Activated naive CD8-positive, alpha-beta T cell treated with anti-CD3 and anti-CD28 coated beads, Interleukin-2, amount 50 U/mL, for 24 hours (primary cell): ENCODE results near the gene HOXD8.

Source experiments
- ATAC-seq: fragments of 150-1000 bp; cut with Tn5 transposase; one replicate; pipeline ENCODE4 v1.10.0; 2021
- DNase-seq: peaks from one replicate; pipeline ENCODE4 v3.0.0; 2021
- H3K27ac Mint-ChIP-seq: one replicate; pipeline ENCODE4 v1.8.0; 2021; ENCODE audit warnings: mild to moderate bottlenecking, mixed read lengths
- H3K27me3 Mint-ChIP-seq: one replicate; pipeline ENCODE4 v1.8.0; 2021; ENCODE audit warnings: mixed read lengths
- H3K36me3 Mint-ChIP-seq: one replicate; pipeline ENCODE4 v1.8.0; 2021; ENCODE audit warnings: low read depth, mixed read lengths
- H3K4me1 Mint-ChIP-seq: one replicate; pipeline ENCODE4 v1.8.0; 2021; ENCODE audit warnings: mixed read lengths
- H3K4me3 Mint-ChIP-seq: one replicate; pipeline ENCODE4 v1.8.0; 2021; ENCODE audit warnings: mild to moderate bottlenecking, moderate library complexity, mixed read lengths
- H3K9me3 Mint-ChIP-seq: one replicate; pipeline ENCODE4 v1.8.0; 2021; ENCODE audit warnings: mixed read lengths

HOXD8 gene

GRCh38 chr2:176104316-176105077 is 25.0 kb upstream of the HOXD8 start:
- Mint-ChIP-seq H3K9me3 (peaks cover 3% of the 10 kb centered on the region), H3K27me3 (peaks cover 84% of the 10 kb centered on the region), H3K4me1 (peaks cover 20% of the 10 kb centered on the region), H3K27ac (no peak overlapping the region), H3K36me3 (peaks cover 4% of the 10 kb centered on the region), H3K4me3 (no peak overlapping the region)
- DNase-seq (no peak), ATAC-seq (peak; percentile 60)

- Mint-ChIP-seq H3K27ac (no peak overlapping the region), H3K9me3 (peaks cover 4% of the 10 kb centered on the region), H3K36me3 (peaks cover 5% of the 10 kb centered on the region), H3K27me3 (peaks cover 86% of the 10 kb centered on the region), H3K4me1 (peaks cover 21% of the 10 kb centered on the region), H3K4me3 (no peak overlapping the region)
- ATAC-seq (no peak), DNase-seq (no peak)
These were observed 24.3 kb upstream of the HOXD8 start for GRCh38 chr2:176105078-176105729.

- peak overlapping the region; percentile 61 for H3K4me3 Mint-ChIP-seq
- peaks cover 21% of the 10 kb centered on the region for H3K4me1 Mint-ChIP-seq
- H3K9me3 Mint-ChIP-seq: peaks cover 4% of the 10 kb centered on the region
- H3K27me3 Mint-ChIP-seq: peaks cover 86% of the 10 kb centered on the region
- peak overlapping the region; percentile 8 for H3K27ac Mint-ChIP-seq
- ATAC-seq: no peak
- peaks cover 5% of the 10 kb centered on the region for H3K36me3 Mint-ChIP-seq
- no peak for DNase-seq
These were observed 23.6 kb upstream of the HOXD8 start for GRCh38 chr2:176105730-176106580.

- peaks cover 4% of the 10 kb centered on the region for H3K9me3 Mint-ChIP-seq
- H3K4me1 Mint-ChIP-seq: peaks cover 21% of the 10 kb centered on the region
- peaks cover 86% of the 10 kb centered on the region for H3K27me3 Mint-ChIP-seq
- ATAC-seq (no peak), DNase-seq (no peak)
- H3K4me3 Mint-ChIP-seq: peak within 1 kb of the TSS; percentile 61
- H3K36me3 Mint-ChIP-seq: peaks cover 7% of the 10 kb centered on the region
- H3K27ac Mint-ChIP-seq: peak within 1 kb of the TSS; percentile 8
These were observed 22.6 kb upstream of the HOXD8 start, which contains the start of gene HOXD11 for GRCh38 chr2:176106581-176107539. TSS of gene HOXD11 (plus strand) at chr2:176107280. CDS start at chr2:176107356, 76 bp downstream.

- peaks cover 4% of the 10 kb centered on the region for H3K9me3 Mint-ChIP-seq
- H3K4me1 Mint-ChIP-seq: peaks cover 21% of the 10 kb centered on the region
- peaks cover 7% of the 10 kb centered on the region for H3K36me3 Mint-ChIP-seq
- peaks cover 86% of the 10 kb centered on the region for H3K27me3 Mint-ChIP-seq
- DNase-seq (no peak), ATAC-seq (no peak)
- H3K4me3 Mint-ChIP-seq: no peak overlapping the region
- no peak overlapping the region for H3K27ac Mint-ChIP-seq
These were observed 21.7 kb upstream of the HOXD8 start for GRCh38 chr2:176107731-176108181.

GRCh38 chr2:176109192-176109901 is 20.2 kb upstream of the HOXD8 start:
- DNase-seq: no peak
- H3K4me3 Mint-ChIP-seq: no peak overlapping the region
- peaks cover 19% of the 10 kb centered on the region for H3K4me1 Mint-ChIP-seq
- H3K27ac Mint-ChIP-seq: no peak overlapping the region
- H3K9me3 Mint-ChIP-seq: peaks cover 11% of the 10 kb centered on the region
- ATAC-seq: no peak
- H3K36me3 Mint-ChIP-seq: peaks cover 7% of the 10 kb centered on the region
- H3K27me3 Mint-ChIP-seq: peaks cover 87% of the 10 kb centered on the region

GRCh38 chr2:176109946-176110345 is 19.6 kb upstream of the HOXD8 start:
- H3K9me3 Mint-ChIP-seq: peaks cover 11% of the 10 kb centered on the region
- no peak for ATAC-seq
- H3K27me3 Mint-ChIP-seq: peaks cover 87% of the 10 kb centered on the region
- peaks cover 7% of the 10 kb centered on the region for H3K36me3 Mint-ChIP-seq
- H3K4me3 Mint-ChIP-seq: no peak overlapping the region
- peaks cover 16% of the 10 kb centered on the region for H3K4me1 Mint-ChIP-seq
- no peak overlapping the region for H3K27ac Mint-ChIP-seq
- no peak for DNase-seq

- peaks cover 13% of the 10 kb centered on the region for H3K9me3 Mint-ChIP-seq
- peaks cover 7% of the 10 kb centered on the region for H3K36me3 Mint-ChIP-seq
- ATAC-seq (no peak), DNase-seq (no peak)
- H3K27me3 Mint-ChIP-seq: peaks cover 83% of the 10 kb centered on the region
- peaks cover 15% of the 10 kb centered on the region for H3K4me1 Mint-ChIP-seq
- no peak overlapping the region for H3K4me3 Mint-ChIP-seq
- H3K27ac Mint-ChIP-seq: no peak overlapping the region
These were observed 18.8 kb upstream of the HOXD8 start for GRCh38 chr2:176110415-176111308.

- Mint-ChIP-seq H3K36me3 (peaks cover 9% of the 10 kb centered on the region), H3K27ac (peak overlapping the region; percentile 35), H3K9me3 (peaks cover 15% of the 10 kb centered on the region), H3K4me1 (peaks cover 11% of the 10 kb centered on the region), H3K4me3 (no peak overlapping the region), H3K27me3 (peaks cover 83% of the 10 kb centered on the region)
- DNase-seq: no peak
- ATAC-seq: no peak
These were observed 18.2 kb upstream of the HOXD8 start for GRCh38 chr2:176111309-176111663.

GRCh38 chr2:176111846-176112374 is 17.6 kb upstream of the HOXD8 start:
- Mint-ChIP-seq H3K4me1 (peaks cover 9% of the 10 kb centered on the region), H3K27ac (no peak overlapping the region), H3K36me3 (peaks cover 9% of the 10 kb centered on the region), H3K9me3 (peaks cover 15% of the 10 kb centered on the region), H3K4me3 (no peak overlapping the region), H3K27me3 (peaks cover 86% of the 10 kb centered on the region)
- DNase-seq (no peak), ATAC-seq (no peak)

- Mint-ChIP-seq H3K9me3 (peaks cover 15% of the 10 kb centered on the region), H3K4me1 (peaks cover 7% of the 10 kb centered on the region), H3K27ac (no peak overlapping the region), H3K4me3 (no peak overlapping the region), H3K36me3 (peaks cover 9% of the 10 kb centered on the region), H3K27me3 (peaks cover 87% of the 10 kb centered on the region)
- ATAC-seq (no peak), DNase-seq (no peak)
These were observed 16.9 kb upstream of the HOXD8 start for GRCh38 chr2:176112375-176113302.
